22Rv1 (cell line): ENCODE measurements around the gene RAB20.
"Not testable (repeated sequence)": the region's sequence is repeated elsewhere in the genome, so short reads cannot be mapped to it uniquely, and the experiment has no call there.

Experiments used
- CTCF ChIP-seq: fragments of 450-650 bp; IDR thresholded peaks from 2 replicates; pipeline ENCODE4 v1.5.1; 2017; ENCODE audit warnings: mild to moderate bottlenecking
- ZFX ChIP-seq: fragments of 450-650 bp; IDR thresholded peaks from 2 replicates; pipeline ENCODE4 v1.6.1; 2017; ENCODE audit warnings: antibody characterized with exemption, borderline replicate concordance

GRCh38 chr13:110606281-110606680, 44.8 kb upstream of the RAB20 start:
- TF ChIP-seq CTCF, ZFX: not testable (repeated sequence)
